Measurements from ENCODE around the gene PSME3. TPM values are rescaled to one million over a fixed set of nuclear protein-coding genes. Genes with fewer than 3 reads are reported as not detected.

PSME3 gene
- polyA plus RNA-seq, 1 of the 3 experiments (the other 2 are of a cell fraction), result 139 TPM

GRCh38 chr17:42853968-42854790 is 21.0 kb downstream of the PSME3 start:
- 0 out of 2 replicates have a peak, but pooled peaks cover 5% of the 10 kb centered on the region for H3K27me3 ChIP-seq (ENCODE audit: insufficient read depth)
- H3K36me3 ChIP-seq (replicated peaks in 1 of 2; ENCODE audit: control insufficient read depth in 1 of 2, insufficient read depth in 2 of 2, low read length in 1 of 2), result no peaks in the 10 kb centered on the region
- no peaks in the 10 kb centered on the region for H3F3A ChIP-seq (replicated peaks; ENCODE audit: insufficient read depth)
- POLR2A ChIA-PET, result interaction anchor here (0.9 kb wide), 1 partner anchor 31 kb away, joined by 5 read pairs; no protein-coding TSS in a partner anchor
- WGBS (ENCODE audit: low lambda C conversion rate), result 74% methylated on average over 7 of the region's 15 CpGs
- no peak overlapping the region for H2AFZ ChIP-seq (ENCODE audit: low read depth)
- H3K27ac ChIP-seq (ENCODE audit: low read depth in 2 of 2, low read length in 1 of 2), result no peak overlapping the region
- no peaks in the 10 kb centered on the region for H3K79me2 ChIP-seq (ENCODE audit: insufficient read depth)
- no peaks in the 10 kb centered on the region for H3K9me2 ChIP-seq
- CTCF ChIA-PET, result interaction anchor here (0.6 to 1.7 kb wide), 4 partner anchors 11 to 34 kb away, joined by 3 to 4 read pairs (median 4); partner anchors contain the start of gene BECN1
- TF ChIP-seq YY1 (IDR thresholded peaks at IDR 0.05; ENCODE audit: low read depth) (no peak), RXRA (IDR thresholded peaks at IDR 0.05; ENCODE audit: borderline replicate concordance, low read depth) (no peak), IRF3 (IDR thresholded peaks at IDR 0.05; ENCODE audit: low read depth, low read length) (no peak), ZBTB33 (IDR thresholded peaks at IDR 0.05; ENCODE audit: borderline replicate concordance, low read depth) (no peak), GATA2 (CRISPR knock-in tag; IDR thresholded peaks at IDR 0.05) (no peak), RAD21 (IDR thresholded peaks at IDR 0.05; ENCODE audit: low read length) (no peak), TAF1 (IDR thresholded peaks at IDR 0.05; ENCODE audit: borderline replicate concordance, low read depth, low read length) (no peak), CHD2 (IDR thresholded peaks at IDR 0.05; ENCODE audit: low read length, partially characterized antibody) (no peak), PBX3 (IDR thresholded peaks at IDR 0.05) (no peak), EP300 (IDR thresholded peaks at IDR 0.05; ENCODE audit: borderline replicate concordance in 1 of 2, low read depth in 1 of 2, low read length in 1 of 2) (no peak), USF1 (IDR thresholded peaks at IDR 0.05; ENCODE audit: borderline replicate concordance, low read depth) (no peak), USF2 (IDR thresholded peaks at IDR 0.05; ENCODE audit: borderline replicate concordance, low read depth, low read length) (no peak), FOXM1 (IDR thresholded peaks at IDR 0.05; ENCODE audit: low read depth) (no peak), FOSL2 (IDR thresholded peaks at IDR 0.05; ENCODE audit: borderline replicate concordance, low read depth) (no peak), GABPA (IDR thresholded peaks at IDR 0.05; ENCODE audit: low read depth) (no peak), CTCF (IDR thresholded peaks at IDR 0.05) (no peak), POLR2AphosphoS5 (IDR thresholded peaks at IDR 0.05; ENCODE audit: low read depth, low read length) (no peak), RCOR1 (IDR thresholded peaks at IDR 0.05; ENCODE audit: low read length) (no peak)
- H4K20me1 ChIP-seq (ENCODE audit: insufficient read depth), result no peaks in the 10 kb centered on the region
- no peak overlapping the region for H3K4me3 ChIP-seq (ENCODE audit: low read depth in 2 of 2, low read length in 1 of 2)
- H3K4me2 ChIP-seq, result no peak overlapping the region
- H3K9me3 ChIP-seq, result no peaks in the 10 kb centered on the region
- H3K9ac ChIP-seq, result no peak overlapping the region
- no peak for DNase-seq
- peaks cover 0 to 4% of the 10 kb centered on the region in 2 experiments; a peak in 1 of 4 replicates for H3K4me1 ChIP-seq (ENCODE audit: control insufficient read depth in 1 of 2, insufficient read depth in 2 of 2, low read depth in 1 of 2, low read length in 1 of 2)
